ENCODE measurements around the gene CLEC20A.

CLEC20A gene

DNA sequence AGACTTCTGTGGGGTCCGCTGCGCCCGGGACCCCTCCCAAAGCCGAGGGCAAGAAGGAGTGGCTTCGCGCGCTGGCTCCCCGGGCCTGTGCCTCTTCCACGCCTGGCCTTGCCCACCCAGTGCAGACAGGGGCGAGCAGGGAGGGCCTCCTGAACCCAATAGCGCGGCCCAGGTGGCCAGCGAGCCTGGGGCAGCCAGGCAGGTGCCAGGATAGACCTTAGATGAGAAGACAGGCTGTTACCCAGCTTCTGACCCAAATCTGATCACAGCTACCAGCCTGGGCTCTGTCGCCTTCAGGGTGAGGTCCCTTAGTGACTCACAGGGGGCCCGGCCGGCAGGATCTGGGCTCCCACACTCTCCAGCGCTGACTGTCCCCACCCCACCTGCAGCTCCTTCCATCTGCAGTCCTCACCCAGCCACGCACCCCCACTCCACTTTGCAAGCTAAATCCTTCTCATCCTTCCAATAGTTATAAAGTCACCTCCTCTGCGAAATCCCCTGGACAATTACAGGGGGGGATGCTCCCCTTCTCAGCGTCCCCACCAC lies 9.6 kb downstream of the CLEC20A start:
- Histone ChIP-seq H3K4me3 (IDR thresholded peaks at IDR 0.05; ENCODE audit: insufficient read depth, low read depth, low read length) (no peak overlapping the region), H3K27ac (no peak overlapping the region), H3K79me2 (ENCODE audit: insufficient read depth, low read depth) (no peaks in the 10 kb centered on the region), H4K20me1 (ENCODE audit: insufficient read depth) (no peaks in the 10 kb centered on the region), H3K9ac (no peak overlapping the region), H3K36me3 (ENCODE audit: insufficient read depth) (no peaks in the 10 kb centered on the region), H3K4me1 (ENCODE audit: low read depth, poor library complexity, severe bottlenecking) (no peaks in the 10 kb centered on the region), H3K4me2 (no peak overlapping the region), H3K27me3 (ENCODE audit: insufficient read depth, low read depth) (no peaks in the 10 kb centered on the region), H2AFZ (ENCODE audit: low read depth) (no peak overlapping the region)
- TF ChIP-seq, protein P1, sequence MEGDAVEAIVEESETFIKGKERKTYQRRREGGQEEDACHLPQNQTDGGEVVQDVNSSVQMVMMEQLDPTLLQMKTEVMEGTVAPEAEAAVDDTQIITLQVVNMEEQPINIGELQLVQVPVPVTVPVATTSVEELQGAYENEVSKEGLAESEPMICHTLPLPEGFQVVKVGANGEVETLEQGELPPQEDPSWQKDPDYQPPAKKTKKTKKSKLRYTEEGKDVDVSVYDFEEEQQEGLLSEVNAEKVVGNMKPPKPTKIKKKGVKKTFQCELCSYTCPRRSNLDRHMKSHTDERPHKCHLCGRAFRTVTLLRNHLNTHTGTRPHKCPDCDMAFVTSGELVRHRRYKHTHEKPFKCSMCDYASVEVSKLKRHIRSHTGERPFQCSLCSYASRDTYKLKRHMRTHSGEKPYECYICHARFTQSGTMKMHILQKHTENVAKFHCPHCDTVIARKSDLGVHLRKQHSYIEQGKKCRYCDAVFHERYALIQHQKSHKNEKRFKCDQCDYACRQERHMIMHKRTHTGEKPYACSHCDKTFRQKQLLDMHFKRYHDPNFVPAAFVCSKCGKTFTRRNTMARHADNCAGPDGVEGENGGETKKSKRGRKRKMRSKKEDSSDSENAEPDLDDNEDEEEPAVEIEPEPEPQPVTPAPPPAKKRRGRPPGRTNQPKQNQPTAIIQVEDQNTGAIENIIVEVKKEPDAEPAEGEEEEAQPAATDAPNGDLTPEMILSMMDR (conservative IDR thresholded peaks at IDR 0.05; ENCODE audit: low read depth, low read length) = no peak

DNA sequence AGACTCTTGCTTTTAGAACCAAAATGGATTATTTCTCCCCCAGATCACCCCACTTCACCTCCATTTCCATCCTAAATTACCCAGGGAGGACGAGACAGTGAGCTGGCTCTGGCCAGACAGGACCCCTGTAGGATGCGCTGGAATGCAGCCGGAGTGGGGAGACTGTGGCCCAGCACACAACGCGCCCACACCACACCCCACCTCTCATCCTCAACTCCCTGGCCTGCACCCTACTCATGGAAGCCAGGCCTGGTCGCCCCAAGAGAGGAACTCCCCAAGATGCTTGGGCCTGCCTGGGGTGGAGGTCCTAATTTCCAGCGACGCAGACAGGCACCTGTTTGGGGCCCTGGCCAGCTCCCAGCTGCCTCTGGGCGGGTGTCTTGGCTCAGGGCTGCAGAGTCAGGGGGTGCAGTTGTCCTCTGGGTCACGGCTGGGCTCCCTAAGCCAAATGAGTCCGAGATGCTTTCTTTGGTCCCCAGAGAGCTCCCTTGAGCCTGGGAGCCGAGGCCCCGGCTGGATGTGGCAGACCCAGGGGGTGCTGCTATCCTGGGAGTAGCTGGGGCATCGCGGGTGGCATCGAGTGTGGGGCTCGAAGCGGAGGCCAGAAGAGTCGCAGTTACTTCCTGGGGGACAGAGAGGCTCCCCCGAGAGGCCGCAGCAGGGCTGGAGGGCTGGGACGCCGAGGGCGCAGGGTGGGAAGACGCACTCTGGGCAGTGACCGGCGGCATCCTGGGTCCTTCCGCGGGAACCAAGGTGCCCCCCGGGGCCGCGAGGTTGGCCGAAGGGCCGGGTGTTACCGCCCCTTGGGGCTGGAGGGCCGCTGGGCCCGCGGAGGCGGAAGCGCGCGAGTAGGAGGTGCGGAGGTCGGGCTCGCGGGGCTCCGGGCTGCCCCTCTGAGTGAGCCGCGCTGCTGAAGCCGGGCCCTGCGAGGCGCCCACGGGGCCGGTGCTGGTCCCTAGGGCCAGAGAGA lies 10.4 kb downstream of the CLEC20A start:
- H4K20me1 ChIP-seq (ENCODE audit: insufficient read depth) = no peaks in the 10 kb centered on the region
- H3K4me1 ChIP-seq (ENCODE audit: low read depth, poor library complexity, severe bottlenecking) = no peaks in the 10 kb centered on the region
- no peak overlapping the region for H2AFZ ChIP-seq (ENCODE audit: low read depth)
- no peak overlapping the region for H3K27ac ChIP-seq
- no peak overlapping the region for H3K4me2 ChIP-seq
- no peaks in the 10 kb centered on the region for H3K36me3 ChIP-seq (ENCODE audit: insufficient read depth)
- H3K79me2 ChIP-seq (ENCODE audit: insufficient read depth, low read depth) = no peaks in the 10 kb centered on the region
- H3K9ac ChIP-seq = no peak overlapping the region
- H3K27me3 ChIP-seq (ENCODE audit: insufficient read depth, low read depth) = no peaks in the 10 kb centered on the region
- H3K4me3 ChIP-seq (IDR thresholded peaks at IDR 0.05; ENCODE audit: insufficient read depth, low read depth, low read length) = no peak overlapping the region
- TF ChIP-seq, protein P1 (conservative IDR thresholded peaks at IDR 0.05; ENCODE audit: low read depth, low read length) = no peak

DNA sequence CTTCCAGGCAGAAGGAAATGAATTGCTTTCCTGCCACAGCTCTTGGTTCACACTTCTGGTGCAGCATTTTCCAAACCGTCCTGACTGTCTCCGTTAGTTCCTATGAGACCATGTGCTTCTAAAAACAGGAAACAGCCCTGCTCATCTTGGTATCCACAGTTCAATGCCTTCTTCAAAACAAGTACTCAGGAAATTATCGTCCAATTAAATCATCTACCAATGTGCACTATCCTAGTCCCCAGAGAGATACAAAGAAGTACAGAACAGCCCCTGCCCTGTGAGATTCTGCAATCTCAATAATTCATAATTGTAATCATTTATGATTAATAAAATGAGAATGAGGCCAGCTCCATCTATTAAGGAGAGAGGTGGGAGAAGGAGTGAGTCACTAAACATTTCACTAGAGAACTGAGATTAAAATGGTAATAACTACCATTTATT lies 11.2 kb downstream of the CLEC20A start:
- Histone ChIP-seq H2AFZ (ENCODE audit: low read depth) (no peak overlapping the region), H3K36me3 (ENCODE audit: insufficient read depth) (no peaks in the 10 kb centered on the region), H3K4me2 (no peak overlapping the region), H3K27me3 (ENCODE audit: insufficient read depth, low read depth) (no peaks in the 10 kb centered on the region), H3K9ac (no peak overlapping the region), H3K4me1 (ENCODE audit: low read depth, poor library complexity, severe bottlenecking) (no peaks in the 10 kb centered on the region), H3K79me2 (ENCODE audit: insufficient read depth, low read depth) (no peaks in the 10 kb centered on the region), H4K20me1 (ENCODE audit: insufficient read depth) (no peaks in the 10 kb centered on the region), H3K4me3 (IDR thresholded peaks at IDR 0.05; ENCODE audit: insufficient read depth, low read depth, low read length) (no peak overlapping the region), H3K27ac (no peak overlapping the region)
- TF ChIP-seq, protein P1 (conservative IDR thresholded peaks at IDR 0.05; ENCODE audit: low read depth, low read length) = no peak

DNA sequence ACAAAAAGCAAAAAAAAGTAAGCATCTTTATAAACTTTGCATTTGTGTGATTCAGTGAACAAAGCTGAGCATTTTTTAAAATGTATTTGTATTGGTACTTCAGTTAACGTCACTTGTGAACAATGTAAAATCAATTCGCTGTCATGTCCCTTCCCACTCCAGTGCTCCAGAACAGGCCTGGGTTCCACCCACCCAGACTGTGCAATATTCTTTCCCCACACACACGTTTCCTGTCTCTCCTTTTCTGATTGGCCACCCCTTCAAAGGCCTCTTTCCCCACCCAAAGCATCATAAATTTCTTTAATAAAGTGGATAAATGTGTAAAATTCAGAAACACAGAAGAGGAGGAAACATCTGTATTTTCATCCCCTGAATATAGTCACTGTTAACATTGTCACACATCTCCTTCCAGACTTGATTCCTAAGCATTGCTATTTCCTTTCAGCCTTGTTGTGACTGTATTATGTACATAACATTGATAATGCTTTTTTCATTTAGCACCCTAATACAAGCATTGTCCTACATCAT lies 12.0 kb downstream of the CLEC20A start:
- H3K4me2 ChIP-seq = no peak overlapping the region
- TF ChIP-seq, protein P1 (conservative IDR thresholded peaks at IDR 0.05; ENCODE audit: low read depth, low read length) = no peak
- no peak overlapping the region for H3K27ac ChIP-seq

More for the DNA sequence above, 12.0 kb downstream of the CLEC20A start:
- Histone ChIP-seq H3K79me2 (ENCODE audit: insufficient read depth, low read depth) (no peaks in the 10 kb centered on the region), H3K9ac (no peak overlapping the region), H3K4me1 (ENCODE audit: low read depth, poor library complexity, severe bottlenecking) (no peaks in the 10 kb centered on the region), H3K36me3 (ENCODE audit: insufficient read depth) (no peaks in the 10 kb centered on the region), H2AFZ (ENCODE audit: low read depth) (no peak overlapping the region), H3K27me3 (ENCODE audit: insufficient read depth, low read depth) (no peaks in the 10 kb centered on the region), H3K4me3 (IDR thresholded peaks at IDR 0.05; ENCODE audit: insufficient read depth, low read depth, low read length) (no peak overlapping the region), H4K20me1 (ENCODE audit: insufficient read depth) (no peaks in the 10 kb centered on the region)
